ENCODE data around the gene LMAN2.

DNA sequence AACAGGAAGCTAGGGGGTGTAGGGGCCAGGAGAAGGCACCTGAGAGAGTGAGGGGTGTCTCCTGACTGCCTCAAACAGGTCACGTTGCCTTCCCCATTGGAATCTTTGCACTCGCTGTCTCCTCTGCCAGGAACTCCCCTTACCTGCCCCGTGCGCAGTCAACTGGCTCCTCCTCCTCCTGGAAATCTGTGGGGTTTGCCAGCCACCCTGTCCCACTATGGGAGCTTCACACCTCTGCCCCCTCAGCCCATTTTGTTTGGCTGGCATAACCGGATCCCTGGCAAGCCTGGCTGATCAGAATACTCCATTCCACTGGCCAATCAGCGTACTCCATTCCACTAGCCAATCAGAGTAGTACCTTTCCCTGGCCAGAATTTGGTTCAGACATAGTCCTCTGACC lies 22.3 kb upstream of the LMAN2 start:
- TF ChIP-seq, protein P1, sequence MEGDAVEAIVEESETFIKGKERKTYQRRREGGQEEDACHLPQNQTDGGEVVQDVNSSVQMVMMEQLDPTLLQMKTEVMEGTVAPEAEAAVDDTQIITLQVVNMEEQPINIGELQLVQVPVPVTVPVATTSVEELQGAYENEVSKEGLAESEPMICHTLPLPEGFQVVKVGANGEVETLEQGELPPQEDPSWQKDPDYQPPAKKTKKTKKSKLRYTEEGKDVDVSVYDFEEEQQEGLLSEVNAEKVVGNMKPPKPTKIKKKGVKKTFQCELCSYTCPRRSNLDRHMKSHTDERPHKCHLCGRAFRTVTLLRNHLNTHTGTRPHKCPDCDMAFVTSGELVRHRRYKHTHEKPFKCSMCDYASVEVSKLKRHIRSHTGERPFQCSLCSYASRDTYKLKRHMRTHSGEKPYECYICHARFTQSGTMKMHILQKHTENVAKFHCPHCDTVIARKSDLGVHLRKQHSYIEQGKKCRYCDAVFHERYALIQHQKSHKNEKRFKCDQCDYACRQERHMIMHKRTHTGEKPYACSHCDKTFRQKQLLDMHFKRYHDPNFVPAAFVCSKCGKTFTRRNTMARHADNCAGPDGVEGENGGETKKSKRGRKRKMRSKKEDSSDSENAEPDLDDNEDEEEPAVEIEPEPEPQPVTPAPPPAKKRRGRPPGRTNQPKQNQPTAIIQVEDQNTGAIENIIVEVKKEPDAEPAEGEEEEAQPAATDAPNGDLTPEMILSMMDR (IDR thresholded peaks at IDR 0.05; ENCODE audit: insufficient read depth, low read depth, low read length): no peak
- no peak for TF ChIP-seq EZH2 (IDR thresholded peaks at IDR 0.05; ENCODE audit: insufficient read depth, low read length)

Measured in astrocyte (in vitro differentiated cells and primary cell).